ENCODE measurements around the gene NOTCH2NLA.
"Not testable (repeated sequence)": the region's sequence is repeated elsewhere in the genome, so short reads cannot be mapped to it uniquely, and the experiment has no call there.

The NOTCH2NLA gene

DNA sequence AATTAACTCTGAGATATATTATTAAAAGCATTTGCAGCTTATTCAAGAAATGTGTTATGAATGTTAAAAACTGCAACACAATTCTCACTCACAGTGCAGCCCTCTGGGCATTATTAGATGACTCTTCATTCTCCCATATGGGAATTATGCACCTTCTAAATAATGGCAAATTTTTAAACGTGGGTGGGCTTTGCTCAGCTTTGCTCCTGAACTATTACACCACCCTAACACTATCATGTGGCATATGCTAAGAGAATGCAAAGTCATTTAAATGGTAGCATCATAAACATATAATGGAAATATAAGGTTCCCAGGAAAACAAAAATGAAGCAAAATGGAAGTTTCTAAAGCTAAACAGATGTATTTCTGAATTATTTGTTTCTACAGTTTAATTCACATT, 61.5 kb downstream of the NOTCH2NLA start:
- not testable (repeated sequence) for DNase-seq

DNA sequence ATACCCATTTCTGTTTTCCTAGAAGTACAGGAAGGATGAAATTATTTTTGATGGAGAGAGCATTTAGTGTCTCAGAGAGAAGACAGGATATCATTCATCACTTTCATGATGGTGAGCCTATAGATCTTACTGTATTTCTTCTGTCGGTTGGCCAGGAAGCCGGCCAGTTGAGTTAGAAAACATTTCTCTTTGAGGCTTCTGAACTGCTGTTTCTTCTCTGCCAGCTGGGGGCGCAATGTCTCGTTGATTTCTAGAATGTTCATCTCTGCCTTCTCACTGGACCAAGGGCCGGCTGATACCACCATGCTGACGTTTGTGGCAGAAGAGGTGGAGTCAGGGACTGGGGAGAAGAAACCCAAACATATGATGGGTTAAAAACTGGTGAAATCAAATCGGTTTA, 84.4 kb downstream of the NOTCH2NLA start, which contains the start of gene NBPF10:
Gene NBPF10, minus strand, starts transcription at position 340 of the 400 bp plus-strand sequence. Its CDS starts 35 bp downstream, at position 305.
- not testable (repeated sequence) for DNase-seq

Data from fibroblast of skin of abdomen (primary cell).